GM12878 (cell line): Measurements from ENCODE around the gene ARHGAP15. TPM values are rescaled to one million over a fixed set of nuclear protein-coding genes. Genes with fewer than 3 reads are reported as not detected.
A peak's percentile ranks its signal among the peaks of the same experiment; 100 is the strongest.

Experiments
- ATAC-seq: fragments of 200-7000 bp; cut with Tn5 transposase; 3 replicates; pipeline ENCODE4 v1.9.1; 2020; ENCODE audit warnings: mild to moderate bottlenecking, moderate library complexity
- BruUV-seq: library from RNA; stranded (reverse); fragments of 400-500 nt; replicated peaks from 2 replicates; lab custom pipeline; 2021; lab: Mats Ljungman, UMichigan
- CTCF ChIA-PET: fragments of 300-600 bp; sonication (Branson Sonifier 250); formaldehyde crosslinking; extraction: SDS; loops from one replicate; lab custom pipeline; 2021; ENCODE audit warnings: inconsistent platforms; lab: Yijun Ruan, JAX
- POLR2A ChIA-PET: fragments of 350-600 bp; formaldehyde crosslinking; extraction: SDS; loops from one replicate; lab custom pipeline; 2021; ENCODE audit warnings: inconsistent platforms; lab: Charles Lee
- RAD21 ChIA-PET: fragments of 300-600 bp; sonication (Branson Sonifier 250); formaldehyde crosslinking; loops from one replicate; lab custom pipeline; 2023; ENCODE audit warnings: antibody characterized with exemption; ENCODE audit not compliant: unreplicated experiment; lab: Charles Lee
- SMC1A ChIA-PET: fragments of 300-600 bp; sonication (Branson Sonifier 250); formaldehyde crosslinking; loops from one replicate; lab custom pipeline; 2023; ENCODE audit not compliant: unreplicated experiment, uncharacterized antibody; lab: Charles Lee
- DNase-seq: peaks from one replicate; pipeline ENCODE4 v3.0.0-alpha.2; 2011; ENCODE audit warnings: low read depth, low spot score
- FAIRE-seq: peaks from 3 replicates; lab custom pipeline; 2011; peaks lifted over from hg19 to GRCh38; lab: Jason Lieb, UNC
- H2AFZ ChIP-seq: 2 replicates; pipeline ENCODE4 v1.6.0; 2011; ENCODE audit warnings: low read depth, low read length, control low read depth; ENCODE audit not compliant: control insufficient read depth
- H3K27ac ChIP-seq: 2 replicates; pipeline ENCODE4 v1.5.1; 2011; ENCODE audit warnings: control low read depth; ENCODE audit not compliant: control insufficient read depth, insufficient read depth
- H3K27me3 ChIP-seq, 2 experiments: replicated peaks in 1 of 2; 2 replicates each; pipeline versions ENCODE4 v1.6.0 to v1.6.1; 2011; ENCODE audit warnings: low read length in 1 of 2; ENCODE audit not compliant: control insufficient read depth in 2 of 2, insufficient read depth in 2 of 2
- H3K36me3 ChIP-seq, 2 experiments: 2 replicates each; pipeline ENCODE4 v1.5.1; 2011; ENCODE audit warnings: low read length in 1 of 2; ENCODE audit not compliant: control insufficient read depth in 2 of 2, insufficient read depth in 2 of 2
- H3K4me1 ChIP-seq: 2 replicates; pipeline ENCODE4 v1.6.1; 2011; ENCODE audit warnings: mild to moderate bottlenecking, low read length, moderate library complexity, mixed read lengths; ENCODE audit not compliant: control insufficient read depth, insufficient read depth
- H3K4me2 ChIP-seq: 2 replicates; pipeline ENCODE4 v1.6.0; 2011; ENCODE audit warnings: control low read depth; ENCODE audit not compliant: control insufficient read depth, insufficient read depth
- H3K4me3 ChIP-seq: fragments of 200-600 bp; sonication (generic); 2 replicates; pipeline ENCODE4 v1.5.1; 2016
- H3K79me2 ChIP-seq: 2 replicates; pipeline ENCODE4 v1.6.0; 2011; ENCODE audit warnings: low read length; ENCODE audit not compliant: control insufficient read depth, insufficient read depth
- H3K9ac ChIP-seq: 2 replicates; pipeline ENCODE4 v1.8.0; 2011; ENCODE audit warnings: low read length, control low read depth, mixed read lengths; ENCODE audit not compliant: control insufficient read depth, insufficient read depth
- H3K9me3 ChIP-seq: replicated peaks from 3 replicates; pipeline ENCODE4 v1.5.1; 2011; ENCODE audit warnings: mild to moderate bottlenecking, low read length; ENCODE audit not compliant: control insufficient read depth, insufficient read depth
- H4K20me1 ChIP-seq: 2 replicates; pipeline ENCODE4 v1.6.0; 2011; ENCODE audit not compliant: control insufficient read depth, insufficient read depth
- CEBPZ ChIP-seq: fragments of 150-350 bp; IDR thresholded peaks from 2 replicates; pipeline ENCODE4 v1.6.1; 2016; ENCODE audit warnings: low read depth, low read length
- CUX1 ChIP-seq: IDR thresholded peaks from 2 replicates; pipeline ENCODE4 v1.6.1; 2012; ENCODE audit warnings: improper control_type of control experiment, low read depth, low read length; ENCODE audit not compliant: insufficient replicate concordance
- EGR1 ChIP-seq, 2 experiments: IDR thresholded peaks; 1 replicate in 1 of 2; 2 replicates in 1 of 2; pipeline ENCODE4 v1.6.1; 2011 to 2012; ENCODE audit warnings: low read depth in 2 of 2, low read length in 2 of 2, borderline replicate concordance in 1 of 2, mild to moderate bottlenecking in 1 of 2, moderate library complexity in 1 of 2
- HCFC1 ChIP-seq: fragments of 150-350 bp; IDR thresholded peaks from 2 replicates; pipeline ENCODE4 v1.6.1; 2014; ENCODE audit warnings: low read length
- HDGF ChIP-seq: fragments of 450-650 bp; IDR thresholded peaks from 2 replicates; pipeline ENCODE4 v1.6.1; 2016; ENCODE audit warnings: antibody characterized with exemption
- MTA2 ChIP-seq: fragments of 450-650 bp; IDR thresholded peaks from 2 replicates; pipeline ENCODE4 v1.6.1; 2016; ENCODE audit warnings: low read depth, mild to moderate bottlenecking, moderate library complexity
- NFIC ChIP-seq: IDR thresholded peaks from 2 replicates; pipeline ENCODE4 v1.6.1; 2012; ENCODE audit warnings: low read depth, mild to moderate bottlenecking, inconsistent platforms, low read length, moderate library complexity
- NFYB ChIP-seq: IDR thresholded peaks from 2 replicates; pipeline ENCODE4 v1.6.1; 2011; ENCODE audit warnings: low read depth, mild to moderate bottlenecking, low read length, improper control_type of control experiment, moderate library complexity; ENCODE audit not compliant: insufficient read depth
- WGBS: methylation state at CpG from one replicate; pipeline ENCODE4 v1.1.6; 2016; ENCODE audit warnings: low lambda C conversion rate; ENCODE audit not compliant: insufficient replicate concordance, insufficient coverage; ENCODE audit errors: missing lambda C conversion rate; 5-methylcytosine and 5-hydroxymethylcytosine counted together
- in situ Hi-C: fragments of 300-500 bp; cut with MboI; formaldehyde crosslinking; loops from 9 replicates; pipeline ENCODE4 v1.14.3; 2018; ENCODE audit warnings: mixed read lengths
- intact Hi-C: fragments of 100-400 bp; cut with micrococcal nuclease; formaldehyde crosslinking; loops from one replicate; pipeline ENCODE4 v1.14.2; 2022; ENCODE audit not compliant: unreplicated experiment
- polyA plus RNA-seq, 11 experiments: library from polyadenylated mRNA; depleted of rRNA in 4 of 11; unstranded in 6 of 11; stranded (reverse) in 5 of 11; fragments of >200 nt; fragmentation: Nextera tagmentation in 4 of 11; fragmentation: Illumina TruSeq in 1 of 11; extraction: Ambion mirVana in 4 of 11; extraction: Trizol in 1 of 11; gene quantifications; 1 replicate in 1 of 11; 2 replicates in 10 of 11; pipeline versions ENCODE4 v1.2.1 to v1.2.3, GENCODE V29; 2011 to 2016; ENCODE audit warnings: inconsistent platforms in 2 of 11, missing spikeins in 2 of 11, low read depth in 1 of 11
- total RNA-seq, 4 experiments: library from RNA; depleted of rRNA in 3 of 4; stranded (reverse); fragments of >200 nt in 3 of 4; fragmentation: Illumina TruSeq in 1 of 4; extraction: Trizol in 1 of 4; gene quantifications; 2 replicates each; pipeline versions ENCODE4 v1.2.1 to v1.2.3, GENCODE V29; 2013 to 2021

The ARHGAP15 gene
- total and polyA plus RNA-seq, 10 of the 15 experiments (the other 5 are each of a cell fraction or from before 2014, with no cell fraction given): 38.0 to 92.6 (median 66.7) TPM

- Histone ChIP-seq H2AFZ (no peak overlapping the region), H3K79me2 (no peaks in the 10 kb centered on the region), H3K36me3 (no peaks in the 10 kb centered on the region), H3K9me3 (no peaks in the 10 kb centered on the region), H3K27me3 (no peaks in the 10 kb centered on the region), H3K4me1 (no peaks in the 10 kb centered on the region), H3K27ac (no peak overlapping the region), H3K4me3 (no peak overlapping the region), H3K9ac (no peak overlapping the region), H3K4me2 (no peak overlapping the region), H4K20me1 (no peaks in the 10 kb centered on the region)
- FAIRE-seq (no peak), ATAC-seq (peak; percentile 51), DNase-seq (no peak)
- BruUV-seq: no TSS peak
- SMC1A ChIA-PET: interaction anchor here (0.6 to 1.2 kb wide), 3 partner anchors 29 to 176 kb away, joined by 3 read pairs; no protein-coding TSS in a partner anchor
- CTCF ChIA-PET: interaction anchor here (0.6 to 1.2 kb wide), 2 partner anchors 140 to 688 kb away, joined by 3 read pairs; no protein-coding TSS in a partner anchor
- TF ChIP-seq NFIC (no peak), EGR1 (IDR thresholded peaks at IDR 0.05; ENCODE audit: borderline replicate concordance in 1 of 2, low read depth in 2 of 2, low read length in 2 of 2) (no peak), CUX1 (no peak), HCFC1 (no peak), CEBPZ (no peak), HDGF (no peak), NFYB (no peak), MTA2 (no peak)
- RAD21 ChIA-PET: no interaction called here
- in situ Hi-C loops: no loop called here
- POLR2A ChIA-PET: no interaction called here
- intact Hi-C loops: no loop called here
- 27% methylated on average over 2 of the region's 2 CpGs for WGBS
These were observed 45.6 kb upstream of the ARHGAP15 start for GRCh38 chr2:143083636-143084035.
